Stimulated activated CD4-positive, alpha-beta T cell treated with anti-CD3 and anti-CD28 coated beads, Interleukin-1b, Interleukin-23, amount 100 ng/mL, for 48 hours (primary cell): Measurements from ENCODE around the gene WBP4.
"Not testable (repeated sequence)": the region's sequence is repeated elsewhere in the genome, so short reads cannot be mapped to it uniquely, and the experiment has no call there.

Source experiments
- DNase-seq: peaks from one replicate; pipeline ENCODE4 v3.0.0-alpha.2; 2020

Gene WBP4

GRCh38 chr13:41085961-41086585 is 24.8 kb downstream of the WBP4 start:
- no peak for DNase-seq

- DNase-seq, result not testable (repeated sequence)
Measured at GRCh38 chr13:41095681-41096080, 34.4 kb downstream of the WBP4 start.

- no peak for DNase-seq
Measured at GRCh38 chr13:41098761-41099160, 37.5 kb downstream of the WBP4 start.

GRCh38 chr13:41099986-41100385 is 38.7 kb downstream of the WBP4 start:
- DNase-seq, result no peak

- no peak for DNase-seq
Measured at GRCh38 chr13:41107104-41107571, 45.8 kb downstream of the WBP4 start.

GRCh38 chr13:41107584-41108014 is 46.3 kb downstream of the WBP4 start:
- DNase-seq, result no peak

GRCh38 chr13:41111454-41111853 is 50.1 kb downstream of the WBP4 start:
- DNase-seq, result no peak

GRCh38 chr13:41117869-41118268 is 56.6 kb downstream of the WBP4 start:
- DNase-seq, result no peak

GRCh38 chr13:41122838-41123237 is 61.5 kb downstream of the WBP4 start:
- no peak for DNase-seq

- no peak for DNase-seq
Measured at GRCh38 chr13:41127701-41128100, 66.4 kb downstream of the WBP4 start.

GRCh38 chr13:41130356-41130755 is 69.0 kb downstream of the WBP4 start:
- DNase-seq, result no peak

GRCh38 chr13:41131189-41131588 is 69.9 kb downstream of the WBP4 start:
- DNase-seq, result not testable (repeated sequence)

- peak; percentile 28 for DNase-seq
Measured at GRCh38 chr13:41131660-41132511, 70.6 kb downstream of the WBP4 start.

- peak; percentile 97 for DNase-seq
Measured at GRCh38 chr13:41132512-41133152, 71.3 kb downstream of the WBP4 start, which contains the start of gene KBTBD6. Gene KBTBD6 (minus strand): TSS chr13:41132802. CDS start chr13:41132511, 291 bp downstream.
